HEK293T (cell line): ENCODE measurements around the gene GGT1.
"Not testable (repeated sequence)": the region's sequence is repeated elsewhere in the genome, so short reads cannot be mapped to it uniquely, and the experiment has no call there.

Source experiments
- ARNT ChIP-seq: fragments of 450-650 bp; IDR thresholded peaks from 2 replicates; pipeline ENCODE4 v1.6.1; 2017; ENCODE audit warnings: mild to moderate bottlenecking
- BHLHE40 ChIP-seq: fragments of 450-650 bp; IDR thresholded peaks from 2 replicates; pipeline ENCODE4 v1.6.1; 2016; ENCODE audit warnings: mild to moderate bottlenecking, moderate library complexity, borderline replicate concordance
- FOXA1 ChIP-seq: fragments of 450-650 bp; IDR thresholded peaks from 2 replicates; pipeline ENCODE4 v1.6.1; 2016; ENCODE audit warnings: mild to moderate bottlenecking
- FOXK2 ChIP-seq: fragments of 450-650 bp; IDR thresholded peaks from 2 replicates; pipeline ENCODE4 v1.6.1; 2016; ENCODE audit warnings: mild to moderate bottlenecking
- FOXM1 ChIP-seq: fragments of 450-650 bp; IDR thresholded peaks from 2 replicates; pipeline ENCODE4 v1.6.1; 2017; ENCODE audit warnings: mild to moderate bottlenecking, borderline replicate concordance
- HDGF ChIP-seq: fragments of 450-650 bp; IDR thresholded peaks from 2 replicates; pipeline ENCODE4 v1.6.1; 2017; ENCODE audit warnings: antibody characterized with exemption, borderline replicate concordance
- L3MBTL2 ChIP-seq: fragments of 450-650 bp; conservative IDR thresholded peaks from 2 replicates; pipeline ENCODE4 v1.6.1; 2016; ENCODE audit warnings: mild to moderate bottlenecking
- LEF1 ChIP-seq: fragments of 450-650 bp; IDR thresholded peaks from 2 replicates; pipeline ENCODE4 v1.6.1; 2017; ENCODE audit warnings: mild to moderate bottlenecking, borderline replicate concordance
- NFRKB ChIP-seq: fragments of 450-650 bp; IDR thresholded peaks from 2 replicates; pipeline ENCODE4 v1.6.1; 2016; ENCODE audit warnings: mild to moderate bottlenecking, moderate library complexity
- SP1 ChIP-seq: fragments of 450-650 bp; IDR thresholded peaks from 2 replicates; pipeline ENCODE4 v1.6.1; 2017
- SUZ12 ChIP-seq: fragments of 450-650 bp; IDR thresholded peaks from 2 replicates; pipeline ENCODE4 v1.6.1; 2016; ENCODE audit warnings: mild to moderate bottlenecking
- TARDBP ChIP-seq: fragments of 450-650 bp; IDR thresholded peaks from 2 replicates; pipeline ENCODE4 v1.6.1; 2016

GRCh38 chr22:24644409-24644808 lies 41.4 kb downstream of the GGT1 start:
- TF ChIP-seq BHLHE40, TARDBP, FOXK2, LEF1, HDGF, ARNT, SUZ12, SP1, NFRKB, FOXM1, FOXA1, L3MBTL2: not testable (repeated sequence)
